ENCODE data around the gene CPLANE2.
"Not testable (repeated sequence)": the region's sequence is repeated elsewhere in the genome, so short reads cannot be mapped to it uniquely, and the experiment has no call there.

The CPLANE2 gene

GRCh38 chr1:16231331-16232315 is 5.4 kb downstream of the CPLANE2 start:
- no peak for DNase-seq (ENCODE audit: low read depth in 2 of 2)

- DNase-seq (ENCODE audit: low read depth in 2 of 2) = no peak
Measured at GRCh38 chr1:16230744-16231143, 6.2 kb downstream of the CPLANE2 start.

DNA sequence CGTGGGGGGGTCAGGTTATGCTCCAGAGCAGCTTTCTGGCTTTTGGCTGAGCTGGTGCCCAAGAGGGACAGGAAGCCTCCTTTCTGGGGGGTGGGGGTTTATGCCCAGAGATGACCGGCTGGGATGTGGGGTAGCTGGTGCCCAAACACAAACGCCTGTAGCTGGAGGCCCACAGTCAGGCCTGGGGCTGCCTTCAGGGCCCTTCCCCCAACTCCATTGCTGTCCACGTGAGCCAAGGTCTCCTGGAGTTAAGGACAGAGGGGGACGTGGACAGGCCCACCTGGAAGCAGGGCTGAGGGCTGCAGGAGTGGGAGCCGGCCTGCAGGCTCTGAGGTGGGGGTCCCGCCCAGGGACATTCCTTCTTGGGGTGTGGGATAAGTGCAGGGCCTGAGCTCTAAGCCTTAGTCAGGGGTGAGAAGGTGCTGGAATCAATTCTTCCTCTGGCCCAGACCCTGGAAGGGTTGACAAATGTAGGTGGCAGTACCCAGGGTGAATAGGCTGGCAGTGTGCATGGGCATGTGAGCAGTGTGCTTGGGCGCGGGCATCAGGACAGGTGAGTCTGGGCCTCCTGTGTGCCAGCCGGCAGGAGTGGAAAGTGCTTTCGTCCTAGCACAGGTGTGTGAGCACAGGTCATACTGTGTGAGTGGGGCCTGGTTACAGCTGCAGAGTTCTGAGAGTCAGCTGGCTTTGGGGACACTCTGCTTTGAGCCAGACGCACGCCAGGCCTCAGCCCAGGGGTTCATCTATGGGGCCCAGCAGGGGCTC is 6.8 kb downstream of the CPLANE2 start:
- no peak for DNase-seq (ENCODE audit: low read depth in 2 of 2)

- no peak for DNase-seq (ENCODE audit: low read depth in 2 of 2)
Measured at GRCh38 chr1:16226490-16227179, 10.3 kb downstream of the CPLANE2 start.

GRCh38 chr1:16226129-16226489 is 10.9 kb downstream of the CPLANE2 start:
- DNase-seq (ENCODE audit: low read depth in 2 of 2) = no peak

- no peak for DNase-seq (ENCODE audit: low read depth in 2 of 2)
Measured at GRCh38 chr1:16224472-16224871, 12.5 kb downstream of the CPLANE2 start.

DNA sequence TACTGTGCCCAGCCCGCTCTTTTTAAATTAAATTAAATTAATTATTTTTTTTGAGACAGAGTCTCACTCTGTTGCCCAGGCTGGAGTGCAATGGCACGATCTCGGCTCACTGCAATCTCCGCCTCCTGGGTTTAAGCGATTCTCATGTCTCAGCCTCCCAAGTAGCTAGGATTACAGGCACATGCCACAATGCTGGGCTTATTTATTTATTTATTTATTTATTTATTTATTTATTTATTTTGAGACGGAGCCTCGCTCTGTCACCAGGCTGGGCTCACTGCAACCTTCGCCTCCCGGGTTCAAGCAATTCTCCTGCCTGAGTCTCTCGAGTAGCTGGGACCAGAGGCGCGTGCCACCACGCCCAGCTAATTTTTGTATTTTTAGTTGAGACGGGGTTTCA is 14.3 kb downstream of the CPLANE2 start:
- not testable (repeated sequence) for DNase-seq (ENCODE audit: low read depth in 2 of 2)

GRCh38 chr1:16221499-16221898 is 15.5 kb downstream of the CPLANE2 start:
- no peak for DNase-seq (ENCODE audit: low read depth in 2 of 2)

DNA sequence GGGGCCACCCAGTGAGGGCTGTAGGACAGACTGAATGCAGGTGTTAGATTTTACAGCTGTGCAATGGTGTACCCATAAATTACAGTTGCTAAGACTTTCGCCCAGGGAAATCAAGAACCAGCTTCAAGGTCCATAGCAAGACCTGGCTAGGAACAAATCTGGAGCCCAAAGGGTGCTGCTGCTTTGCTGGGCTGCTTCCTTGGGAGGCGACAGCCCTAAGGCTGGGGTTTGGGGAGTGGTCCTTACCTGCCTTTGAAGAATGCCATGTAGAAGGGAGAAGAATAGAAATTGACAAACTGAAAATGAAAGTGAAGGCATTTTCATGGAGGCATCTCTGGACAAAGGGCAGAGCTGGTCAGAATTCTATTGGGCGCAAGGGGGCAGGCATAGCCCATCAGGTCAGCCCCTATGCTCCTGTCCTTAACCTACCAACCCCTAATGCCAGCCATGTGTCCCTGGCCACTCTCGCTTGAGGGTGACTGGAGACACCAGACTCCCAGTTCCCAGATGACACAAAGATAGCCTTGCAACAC is 16.9 kb downstream of the CPLANE2 start:
- no peak for DNase-seq (ENCODE audit: low read depth in 2 of 2)

GRCh38 chr1:16218674-16219071 is 18.3 kb downstream of the CPLANE2 start:
- no peak for DNase-seq (ENCODE audit: low read depth in 2 of 2)

DNA sequence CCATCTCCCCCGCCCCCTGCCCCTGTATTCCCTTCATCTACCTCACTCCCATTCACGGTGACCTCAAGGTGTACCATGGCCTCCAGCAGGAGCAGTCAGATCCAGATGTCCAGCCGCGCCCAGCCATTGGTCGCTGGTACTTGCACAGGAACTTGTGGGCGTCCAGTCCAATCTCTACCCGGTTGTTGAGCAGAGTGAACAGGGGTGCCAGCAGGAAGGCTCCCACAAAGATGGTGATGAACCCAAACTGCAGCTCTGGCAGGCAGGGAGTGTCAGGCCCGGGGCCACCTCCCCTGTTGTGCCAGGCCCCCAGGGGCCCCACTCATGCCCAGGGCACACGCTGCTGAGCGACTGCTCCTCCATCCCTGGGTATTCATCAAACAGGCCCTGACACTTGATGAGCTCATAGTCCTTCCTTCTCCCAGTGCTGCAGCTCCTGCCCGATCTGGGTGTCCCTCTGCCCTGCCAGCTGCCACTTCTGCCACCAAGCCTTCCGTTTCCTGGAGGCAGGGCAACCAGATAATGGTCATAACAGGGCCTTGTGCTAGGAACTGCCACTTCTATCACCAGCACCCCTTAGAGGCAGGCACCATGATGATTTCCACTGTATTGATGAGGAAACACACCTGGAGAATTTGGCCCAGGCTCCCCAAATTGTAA is 18.8 kb downstream of the CPLANE2 start:
- DNase-seq (ENCODE audit: low read depth in 2 of 2) = no peak

- DNase-seq (ENCODE audit: low read depth in 2 of 2) = peak; percentile 87 to 95
Measured at GRCh38 chr1:16217061-16217785, 19.8 kb downstream of the CPLANE2 start.

GRCh38 chr1:16215882-16216753 is 20.9 kb downstream of the CPLANE2 start:
- DNase-seq (ENCODE audit: low read depth in 2 of 2) = peak; percentile 37 to 58

DNA sequence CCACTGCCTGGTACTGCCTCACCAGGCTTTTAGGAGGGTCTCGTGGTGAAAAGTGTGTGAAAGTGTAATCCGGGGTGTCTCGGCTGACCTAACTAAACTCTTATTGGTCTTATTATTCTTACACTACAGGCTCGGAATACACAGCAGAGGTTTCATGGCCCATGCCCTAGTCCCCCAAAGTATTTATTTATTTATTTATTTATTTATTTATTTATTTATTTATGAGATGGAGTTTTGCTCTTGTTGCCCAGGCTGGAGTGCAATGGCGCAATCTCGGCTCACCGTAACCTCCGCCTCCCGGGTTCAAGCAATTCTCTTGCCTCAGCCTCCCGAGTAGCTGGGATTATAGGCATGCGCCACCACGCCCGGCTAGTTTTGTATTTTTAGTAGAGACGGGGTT is 21.7 kb downstream of the CPLANE2 start:
- not testable (repeated sequence) for DNase-seq (ENCODE audit: low read depth in 2 of 2)

DNA sequence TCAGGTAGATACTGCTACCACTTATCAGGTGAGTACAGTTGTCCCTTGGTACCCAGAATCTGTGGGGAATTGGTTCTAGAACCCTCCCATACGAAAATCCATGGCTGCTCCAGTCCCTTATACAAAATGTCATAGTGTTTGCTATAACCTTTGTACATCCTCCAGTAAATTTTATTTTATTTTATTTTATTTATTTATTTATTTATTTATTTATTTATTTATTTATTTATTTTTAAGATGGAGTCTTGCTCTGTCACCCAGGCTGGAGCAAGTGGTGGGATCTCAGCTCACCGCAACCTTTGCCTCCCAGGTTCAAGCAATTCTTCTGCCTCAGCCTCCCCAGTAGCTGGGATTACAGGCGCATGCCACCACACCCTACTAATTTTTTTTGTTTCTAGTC is 23.4 kb downstream of the CPLANE2 start:
- DNase-seq (ENCODE audit: low read depth in 2 of 2) = not testable (repeated sequence)

DNA sequence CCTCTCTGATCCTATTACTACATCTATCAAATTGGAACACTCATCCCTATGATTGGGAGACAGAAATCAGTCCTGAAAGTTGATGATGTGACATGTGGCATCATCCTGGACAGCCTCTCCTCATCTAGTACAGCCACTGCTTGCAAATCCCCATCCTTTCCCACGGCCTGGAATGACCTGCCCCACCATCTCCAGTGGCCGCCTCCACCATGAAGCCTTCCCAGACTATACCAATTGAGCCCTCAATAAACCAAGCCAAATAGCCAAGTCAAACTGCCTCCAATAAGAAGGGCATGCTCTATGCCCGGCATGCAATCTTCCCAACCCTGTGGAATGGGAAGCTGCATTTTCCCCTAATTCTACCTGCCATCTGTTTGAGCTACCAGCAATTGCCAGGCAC is 24.0 kb downstream of the CPLANE2 start:
- DNase-seq (ENCODE audit: low read depth in 2 of 2) = no peak

DNA sequence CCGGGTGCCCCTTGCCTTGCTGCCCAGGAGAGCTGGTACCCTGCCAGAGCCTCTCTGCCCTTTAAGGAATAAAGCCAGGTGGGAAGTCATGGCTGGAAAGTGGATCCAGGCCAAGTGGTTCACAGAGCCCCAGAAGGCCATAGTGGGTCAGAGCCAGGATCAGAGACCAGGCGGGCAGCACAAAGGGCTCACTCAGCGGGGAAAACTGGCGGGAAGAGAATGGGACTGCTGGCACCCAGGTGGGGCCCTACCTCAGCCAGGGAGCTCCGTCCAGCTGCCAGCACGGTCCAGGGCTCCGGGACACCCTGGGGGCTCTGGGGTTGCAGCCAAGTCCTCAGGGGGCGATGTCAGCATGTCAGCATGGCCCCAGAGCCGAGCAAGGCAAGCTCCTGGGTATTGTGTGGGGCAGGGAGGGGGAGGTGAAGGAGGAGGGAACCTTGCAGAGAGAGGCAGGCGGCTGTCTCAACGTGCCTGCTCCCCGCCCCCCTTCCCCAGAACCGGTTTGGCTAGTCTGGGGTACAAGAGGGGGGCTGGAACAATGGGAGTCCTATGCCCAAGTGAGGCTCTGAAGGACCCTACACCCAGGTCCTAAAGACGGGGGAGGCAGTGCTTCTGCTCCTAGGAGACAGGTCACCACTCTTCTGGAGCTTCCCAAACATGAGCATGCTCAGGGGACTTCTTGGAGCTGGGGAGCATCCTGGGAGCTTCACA is 24.6 kb downstream of the CPLANE2 start, which contains the start of gene ARHGEF19:
TSS of gene ARHGEF19 (minus strand) at position 402 of the 711 bp plus-strand sequence. CDS start 3,598 bp downstream, outside the sequence.
- DNase-seq (ENCODE audit: low read depth in 2 of 2) = no peak

GRCh38 chr1:16211824-16212223 is 25.2 kb downstream of the CPLANE2 start:
- no peak for DNase-seq (ENCODE audit: low read depth in 2 of 2)

GRCh38 chr1:16210581-16210980 is 26.4 kb downstream of the CPLANE2 start:
- no peak for DNase-seq (ENCODE audit: low read depth in 2 of 2)

Measured in stimulated activated CD8-positive, alpha-beta memory T cell treated with anti-CD3 and anti-CD28 coated beads, Interleukin-2, amount 100 ng/mL, for 48 hours (primary cell).